ENCODE measurements around the gene BCL7A. TPM values are rescaled to one million over a fixed set of nuclear protein-coding genes. Genes with fewer than 3 reads are reported as not detected.

BCL7A gene
- total RNA-seq, 1 experiment from 2014 or later: 31.6 TPM

DNA sequence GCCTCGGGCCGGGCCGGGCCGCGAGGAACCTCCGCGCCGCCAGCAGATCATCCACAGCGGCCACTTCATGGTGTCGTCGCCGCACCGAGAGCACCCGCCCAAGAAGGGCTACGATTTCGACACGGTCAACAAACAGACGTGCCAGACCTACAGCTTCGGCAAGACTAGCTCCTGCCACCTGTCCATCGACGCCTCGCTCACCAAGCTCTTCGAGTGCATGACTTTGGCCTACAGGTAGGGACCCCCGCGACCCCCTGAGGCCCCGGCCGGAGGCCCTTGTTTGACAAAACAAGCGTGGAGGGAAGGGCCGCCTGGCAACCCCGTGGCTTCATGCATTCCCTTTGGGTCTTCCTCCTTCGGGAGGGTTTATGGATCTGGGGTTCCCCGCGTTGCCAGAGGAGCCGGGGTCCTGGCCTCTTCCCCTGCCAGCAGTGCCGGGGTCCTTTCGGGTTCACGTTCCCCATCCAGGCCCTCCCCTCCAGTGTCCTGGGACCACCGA lies 57.4 kb downstream of the BCL7A start:
- Histone ChIP-seq H3K79me2 (ENCODE audit: low read length) (peaks cover 52% of the 10 kb centered on the region), H3K9ac (ENCODE audit: low read length) (peak overlapping the region; percentile 79), H3K9me3 (ENCODE audit: low read length) (no peaks in the 10 kb centered on the region), H3F3A (ENCODE audit: low read length, unreplicated experiment) (peaks cover 9% of the 10 kb centered on the region), H3K36me3 (ENCODE audit: low read depth, low read length) (no peaks in the 10 kb centered on the region), H4K20me1 (ENCODE audit: low read length) (peaks cover 23% of the 10 kb centered on the region), H2AFZ (ENCODE audit: low read length) (no peak overlapping the region), H3K4me1 (ENCODE audit: insufficient read depth, low read length) (peaks cover 27% of the 10 kb centered on the region), H3K27me3 (ENCODE audit: low read length) (no peaks in the 10 kb centered on the region), H3K9me2 (replicated peaks; ENCODE audit: low read length) (no peaks in the 10 kb centered on the region), H3K4me3 (ENCODE audit: low read length) (peak overlapping the region; percentile 81), H3K4me2 (ENCODE audit: low read length) (peak overlapping the region; percentile 93), H3K27ac (ENCODE audit: low read length) (peak overlapping the region; percentile 2; the same call in 1 of the 2 replicates)
- DNase-seq: peak; percentile 39
- ChIA-PET CTCF (interaction anchor here (0.5 to 1.6 kb wide), 3 partner anchors 43 to 276 kb away, joined by 3 to 5 read pairs (median 3); no protein-coding TSS in a partner anchor), POLR2A (ENCODE audit: unreplicated experiment) (interaction anchor here (0.6 to 1.1 kb wide), 4 partner anchors 9 to 452 kb away, joined by 5 to 11 read pairs (median 6); no protein-coding TSS in a partner anchor)
- TF ChIP-seq EZH2phosphoT487 (IDR thresholded peaks at IDR 0.05; ENCODE audit: borderline replicate concordance, low read length) (no peak), EZH2 (IDR thresholded peaks at IDR 0.05; ENCODE audit: low read length, unreplicated experiment) (no peak)
- TF ChIP-seq, protein P1, sequence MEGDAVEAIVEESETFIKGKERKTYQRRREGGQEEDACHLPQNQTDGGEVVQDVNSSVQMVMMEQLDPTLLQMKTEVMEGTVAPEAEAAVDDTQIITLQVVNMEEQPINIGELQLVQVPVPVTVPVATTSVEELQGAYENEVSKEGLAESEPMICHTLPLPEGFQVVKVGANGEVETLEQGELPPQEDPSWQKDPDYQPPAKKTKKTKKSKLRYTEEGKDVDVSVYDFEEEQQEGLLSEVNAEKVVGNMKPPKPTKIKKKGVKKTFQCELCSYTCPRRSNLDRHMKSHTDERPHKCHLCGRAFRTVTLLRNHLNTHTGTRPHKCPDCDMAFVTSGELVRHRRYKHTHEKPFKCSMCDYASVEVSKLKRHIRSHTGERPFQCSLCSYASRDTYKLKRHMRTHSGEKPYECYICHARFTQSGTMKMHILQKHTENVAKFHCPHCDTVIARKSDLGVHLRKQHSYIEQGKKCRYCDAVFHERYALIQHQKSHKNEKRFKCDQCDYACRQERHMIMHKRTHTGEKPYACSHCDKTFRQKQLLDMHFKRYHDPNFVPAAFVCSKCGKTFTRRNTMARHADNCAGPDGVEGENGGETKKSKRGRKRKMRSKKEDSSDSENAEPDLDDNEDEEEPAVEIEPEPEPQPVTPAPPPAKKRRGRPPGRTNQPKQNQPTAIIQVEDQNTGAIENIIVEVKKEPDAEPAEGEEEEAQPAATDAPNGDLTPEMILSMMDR (conservative IDR thresholded peaks at IDR 0.05; ENCODE audit: low read depth, low read length): no peak
- intact Hi-C loops (cut with micrococcal nuclease): no loop called here
- ATAC-seq: peak; percentile 16
- BruUV-seq (replicated peaks): no TSS peak

DNA sequence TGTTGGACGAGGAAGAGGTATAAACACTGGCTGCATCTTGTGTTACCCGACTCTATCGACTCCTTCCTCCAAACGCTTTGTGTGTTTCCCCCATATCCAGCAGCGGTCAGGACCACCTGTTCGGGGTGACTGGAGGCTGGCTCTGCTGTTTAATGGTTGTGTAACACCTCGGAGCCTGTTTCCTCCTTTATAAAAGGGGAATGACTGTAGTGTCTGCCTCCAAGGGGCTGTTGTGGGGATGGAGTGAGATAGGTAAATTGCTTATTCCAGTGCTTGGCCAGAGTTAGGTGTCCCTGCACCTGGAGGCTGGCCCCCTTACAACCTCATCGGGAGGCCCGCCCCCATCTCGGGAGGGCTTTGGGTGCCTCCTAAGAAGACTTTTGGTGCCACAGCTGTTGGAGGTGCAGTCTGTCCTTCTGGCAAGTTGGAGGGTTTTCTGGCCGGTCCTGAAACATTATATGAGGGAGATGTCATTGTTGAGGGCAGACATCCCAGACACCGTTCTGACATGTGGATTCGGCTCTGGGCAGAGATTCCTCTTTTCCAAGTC lies 57.9 kb downstream of the BCL7A start:
- H3K4me3 ChIP-seq (ENCODE audit: low read length): peak overlapping the region; percentile 81
- peak overlapping the region; percentile 79 for H3K9ac ChIP-seq (ENCODE audit: low read length)
- H3K36me3 ChIP-seq (ENCODE audit: low read depth, low read length): no peaks in the 10 kb centered on the region
- ATAC-seq (0 out of 2 replicates have a peak, but pooled peaks have one; percentile 1), DNase-seq (no peak)
- H3K9me3 ChIP-seq (ENCODE audit: low read length): no peaks in the 10 kb centered on the region
- no peaks in the 10 kb centered on the region for H3K27me3 ChIP-seq (ENCODE audit: low read length)
- intact Hi-C loops (cut with micrococcal nuclease): loop anchor here (2.0 kb wide), 1 partner anchor 43 kb away; no protein-coding TSS in a partner anchor
- BruUV-seq (replicated peaks): TSS peak; percentile 53
- H3K4me1 ChIP-seq (ENCODE audit: insufficient read depth, low read length): peaks cover 27% of the 10 kb centered on the region
- H3K9me2 ChIP-seq (replicated peaks; ENCODE audit: low read length): no peaks in the 10 kb centered on the region
- peaks cover 23% of the 10 kb centered on the region for H4K20me1 ChIP-seq (ENCODE audit: low read length)
- peaks cover 9% of the 10 kb centered on the region for H3F3A ChIP-seq (ENCODE audit: low read length, unreplicated experiment)
- peaks cover 57% of the 10 kb centered on the region for H3K79me2 ChIP-seq (ENCODE audit: low read length)
- H3K27ac ChIP-seq (ENCODE audit: low read length): peak overlapping the region; percentile 85
- no peak for TF ChIP-seq EZH2phosphoT487 (IDR thresholded peaks at IDR 0.05; ENCODE audit: borderline replicate concordance, low read length)
- TF ChIP-seq, protein P1 (conservative IDR thresholded peaks at IDR 0.05; ENCODE audit: low read depth, low read length): no peak
- no peak for TF ChIP-seq EZH2 (IDR thresholded peaks at IDR 0.05; ENCODE audit: low read length, unreplicated experiment)
- ChIA-PET CTCF (interaction anchor here (0.7 to 1.2 kb wide), 2 partner anchors 16 to 88 kb away, joined by 3 to 5 read pairs; no protein-coding TSS in a partner anchor), POLR2A (ENCODE audit: unreplicated experiment) (interaction anchor here (1.3 kb wide), 1 partner anchor 32 kb away, joined by 6 read pairs; no protein-coding TSS in a partner anchor)
- no peak overlapping the region for H2AFZ ChIP-seq (ENCODE audit: low read length)
- H3K4me2 ChIP-seq (ENCODE audit: low read length): peak overlapping the region; percentile 93
